CD4-positive, alpha-beta memory T cell (primary cell): Measurements from ENCODE around the gene CLTC. TPM values are rescaled to one million over a fixed set of nuclear protein-coding genes. Genes with fewer than 3 reads are reported as not detected.

Experiments used
- CTCF ChIA-PET: fragments of 350-600 bp; sonication (Branson Sonifier 250); formaldehyde crosslinking; loops from one replicate; lab custom pipeline; 2021; ENCODE audit warnings: inconsistent platforms; ENCODE audit not compliant: partially characterized antibody; lab: Charles Lee
- POLR2A ChIA-PET: fragments of 350-600 bp; sonication (Branson Sonifier 250); formaldehyde crosslinking; loops from one replicate; lab custom pipeline; 2021; ENCODE audit not compliant: partially characterized antibody; lab: Charles Lee
- DNase-seq, 5 donors: peaks; one replicate each; pipeline versions ENCODE4 v3.0.0 to v3.0.0-alpha.2; 2020 to 2022; ENCODE audit warnings: mixed read lengths in 1 of 5
- H3K27ac ChIP-seq: one replicate; pipeline ENCODE4 v1.7.0; 2013; ENCODE audit warnings: low read depth, low read length
- H3K27me3 ChIP-seq: 2 replicates; pipeline ENCODE4 v1.7.0; 2013; ENCODE audit warnings: mild to moderate bottlenecking, low read length, moderate library complexity; ENCODE audit not compliant: insufficient read depth
- H3K36me3 ChIP-seq: 2 replicates; pipeline ENCODE4 v1.7.0; 2013; ENCODE audit warnings: mild to moderate bottlenecking, low read length, moderate library complexity; ENCODE audit not compliant: insufficient read depth
- H3K4me1 ChIP-seq: 2 replicates; pipeline ENCODE4 v1.7.0; 2013; ENCODE audit warnings: mild to moderate bottlenecking, low read length, moderate library complexity; ENCODE audit not compliant: insufficient read depth
- H3K4me3 ChIP-seq, 2 donors: one replicate each; pipeline ENCODE4 v1.7.0; 2013; ENCODE audit warnings: low read length in 2 of 2, mild to moderate bottlenecking in 1 of 2
- H3K9me3 ChIP-seq, 2 donors: one replicate each; pipeline ENCODE4 v1.7.0; 2013; ENCODE audit warnings: low read length in 2 of 2, control low read depth in 1 of 2; ENCODE audit not compliant: control insufficient read depth in 1 of 2
- H3K27ac Mint-ChIP-seq, 7 donors: one replicate each; pipeline ENCODE4 v1.8.0; 2020 to 2021; ENCODE audit warnings: mixed read lengths in 7 of 7, mild to moderate bottlenecking in 6 of 7, inconsistent platforms in 3 of 7, moderate library complexity in 3 of 7
- H3K27me3 Mint-ChIP-seq, 2 donors: one replicate each; pipeline ENCODE4 v1.8.0; 2020 to 2021; ENCODE audit warnings: mixed read lengths in 2 of 2
- H3K36me3 Mint-ChIP-seq, 2 donors: one replicate each; pipeline ENCODE4 v1.8.0; 2020 to 2021; ENCODE audit warnings: mixed read lengths in 2 of 2, inconsistent platforms in 1 of 2, mild to moderate bottlenecking in 1 of 2
- H3K4me1 Mint-ChIP-seq, 4 donors: one replicate each; pipeline ENCODE4 v1.8.0; 2020 to 2021; ENCODE audit warnings: mixed read lengths in 4 of 4, mild to moderate bottlenecking in 1 of 4
- H3K4me3 Mint-ChIP-seq, 8 donors: one replicate each; pipeline ENCODE4 v1.8.0; 2020 to 2021; ENCODE audit warnings: mixed read lengths in 8 of 8, mild to moderate bottlenecking in 7 of 8, moderate library complexity in 6 of 8, inconsistent platforms in 3 of 8
- H3K9me3 Mint-ChIP-seq, 8 donors: one replicate each; pipeline ENCODE4 v1.8.0; 2020 to 2021; ENCODE audit warnings: mixed read lengths in 8 of 8, mild to moderate bottlenecking in 5 of 8, inconsistent platforms in 3 of 8, moderate library complexity in 1 of 8
- intact Hi-C: fragments of 100-400 bp; cut with micrococcal nuclease; formaldehyde crosslinking; loops from one replicate; pipeline ENCODE4 v1.15.1; 2023
- polyA plus RNA-seq, 2 donors: library from polyadenylated mRNA; unstranded; fragments of 300-500 nt; fragmentation: Illumina TruSeq; gene quantifications; one replicate each; pipeline ENCODE4 v1.2.3, GENCODE V29; 2021
- total RNA-seq, 2 experiments: library from RNA; stranded (reverse); gene quantifications; one replicate each; pipeline ENCODE4 v1.2.3, GENCODE V29; 2021

Gene CLTC
- total and polyA plus RNA-seq, 4 experiments from 2014 or later: 27.0 to 118 (median 84.8) TPM

DNA sequence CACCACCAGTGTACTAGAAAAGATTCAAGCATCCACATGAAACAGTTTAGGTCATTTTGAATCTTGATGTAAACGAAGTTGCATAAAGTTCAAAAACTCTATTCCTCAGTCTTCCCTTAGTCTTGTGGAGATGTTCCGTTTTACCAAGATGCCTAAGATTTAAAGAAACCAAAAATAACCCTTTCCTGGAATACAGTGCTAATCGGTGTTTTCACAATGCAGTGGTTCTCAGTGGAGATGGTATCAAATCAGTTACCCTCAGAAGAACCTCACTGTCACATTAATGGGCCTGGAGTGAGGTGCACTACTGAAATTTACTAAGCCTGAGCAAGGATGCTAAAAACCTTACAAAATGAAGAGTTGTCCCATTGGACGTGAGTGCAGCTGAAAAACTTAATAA, 78.4 kb downstream of the CLTC start:
- Histone ChIP-seq H3K9me3 (no peaks in the 10 kb centered on the region), H3K36me3 (peaks cover 40% of the 10 kb centered on the region), H3K27ac (no peak overlapping the region), H3K4me1 (peaks cover 33% of the 10 kb centered on the region), H3K4me3 (no peak overlapping the region), H3K27me3 (no peaks in the 10 kb centered on the region)
- Mint-ChIP-seq H3K36me3 (peaks cover 40 to 73% of the 10 kb centered on the region in 2 donors), H3K4me3 (no peak overlapping the region), H3K27me3 (no peaks in the 10 kb centered on the region), H3K4me1 (peaks cover 38 to 58% (median 44%) of the 10 kb centered on the region in 4 donors), H3K9me3 (peaks cover 0 to 2% (median 0%) of the 10 kb centered on the region in 8 donors), H3K27ac (peak overlapping the region in 2 of 7 donors; percentile 13 to 85)
- ChIA-PET POLR2A (no interaction called here), CTCF (no interaction called here)
- intact Hi-C loops: no loop called here
- DNase-seq: no peak

- intact Hi-C loops: no loop called here
- H3K9me3 Mint-ChIP-seq: peaks cover 0 to 2% (median 0%) of the 10 kb centered on the region in 8 donors
- peak overlapping the region in 3 of 7 donors; percentile 15 to 56 (median 43) for H3K27ac Mint-ChIP-seq
- peaks cover 42 to 63% (median 48%) of the 10 kb centered on the region in 4 donors for H3K4me1 Mint-ChIP-seq
- Histone ChIP-seq H3K36me3 (peaks cover 31% of the 10 kb centered on the region), H3K4me1 (peaks cover 35% of the 10 kb centered on the region), H3K27me3 (no peaks in the 10 kb centered on the region), H3K9me3 (no peaks in the 10 kb centered on the region), H3K27ac (no peak overlapping the region), H3K4me3 (no peak overlapping the region)
- ChIA-PET POLR2A (interaction anchor here (1.0 kb wide), 1 partner anchor 25 kb away, joined by 3 read pairs; no protein-coding TSS in a partner anchor), CTCF (no interaction called here)
- no peak for DNase-seq
- H3K27me3 Mint-ChIP-seq: no peaks in the 10 kb centered on the region
- H3K4me3 Mint-ChIP-seq: peak overlapping the region in 1 of 8 donors; percentile 44
- peaks cover 35 to 65% of the 10 kb centered on the region in 2 donors for H3K36me3 Mint-ChIP-seq
These were observed 79.5 kb downstream of the CLTC start for GRCh38 chr17:59699218-59699617.

- peaks cover 41% of the 10 kb centered on the region for H3K4me1 ChIP-seq
- H3K9me3 Mint-ChIP-seq: peaks cover 0 to 2% (median 0%) of the 10 kb centered on the region in 8 donors
- intact Hi-C loops: no loop called here
- H3K27me3 Mint-ChIP-seq: no peaks in the 10 kb centered on the region
- peaks cover 29% of the 10 kb centered on the region for H3K36me3 ChIP-seq
- ChIA-PET CTCF (no interaction called here), POLR2A (interaction anchor here (1.0 kb wide), 1 partner anchor 25 kb away, joined by 3 read pairs; no protein-coding TSS in a partner anchor)
- H3K27ac Mint-ChIP-seq: peak overlapping the region in 5 of 7 donors; percentile 15 to 84 (median 50)
- peaks cover 30 to 62% of the 10 kb centered on the region in 2 donors for H3K36me3 Mint-ChIP-seq
- no peak overlapping the region for H3K4me3 ChIP-seq
- DNase-seq: no peak
- no peaks in the 10 kb centered on the region for H3K9me3 ChIP-seq
- no peak overlapping the region for H3K27ac ChIP-seq
- peak overlapping the region in 1 of 8 donors; percentile 11 for H3K4me3 Mint-ChIP-seq
- H3K4me1 Mint-ChIP-seq: peaks cover 45 to 68% (median 52%) of the 10 kb centered on the region in 4 donors
- H3K27me3 ChIP-seq: no peaks in the 10 kb centered on the region
These were observed 80.1 kb downstream of the CLTC start for GRCh38 chr17:59699786-59700185.

DNA sequence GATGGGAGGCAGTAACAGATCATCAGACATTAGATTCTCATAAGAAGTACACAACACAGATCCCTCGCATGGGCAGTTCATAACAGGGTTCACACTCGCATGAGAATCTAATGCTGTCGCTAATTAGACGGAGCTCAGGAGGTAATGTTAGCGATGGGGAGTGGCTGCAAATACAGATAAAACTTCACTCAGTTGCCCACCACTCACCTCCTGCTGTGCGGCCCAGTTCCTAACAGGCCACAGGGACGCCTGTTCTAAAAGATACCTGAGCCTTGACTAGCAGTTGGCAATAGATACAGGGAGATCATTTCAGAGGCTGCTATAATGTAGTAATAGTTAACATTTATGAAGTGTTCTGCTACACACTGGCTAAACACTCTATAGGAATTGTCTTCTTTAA, 82.6 kb downstream of the CLTC start:
- no peak for DNase-seq
- no peak overlapping the region for H3K27ac ChIP-seq
- Mint-ChIP-seq H3K36me3 (peaks cover 21 to 51% of the 10 kb centered on the region in 2 donors), H3K9me3 (peaks cover 0 to 2% (median 0%) of the 10 kb centered on the region in 8 donors), H3K4me3 (no peak overlapping the region), H3K27me3 (no peaks in the 10 kb centered on the region), H3K27ac (peak overlapping the region in 3 of 7 donors; percentile 3 to 74 (median 24)), H3K4me1 (peaks cover 54 to 79% (median 66%) of the 10 kb centered on the region in 4 donors)
- peaks cover 12% of the 10 kb centered on the region for H3K36me3 ChIP-seq
- no peak overlapping the region for H3K4me3 ChIP-seq
- H3K9me3 ChIP-seq: no peaks in the 10 kb centered on the region
- peaks cover 59% of the 10 kb centered on the region for H3K4me1 ChIP-seq
- intact Hi-C loops: no loop called here
- ChIA-PET POLR2A (no interaction called here), CTCF (interaction anchor here (0.7 to 1.4 kb wide), 2 partner anchors 17 to 44 kb away, joined by 3 read pairs; no protein-coding TSS in a partner anchor)
- no peaks in the 10 kb centered on the region for H3K27me3 ChIP-seq

DNA sequence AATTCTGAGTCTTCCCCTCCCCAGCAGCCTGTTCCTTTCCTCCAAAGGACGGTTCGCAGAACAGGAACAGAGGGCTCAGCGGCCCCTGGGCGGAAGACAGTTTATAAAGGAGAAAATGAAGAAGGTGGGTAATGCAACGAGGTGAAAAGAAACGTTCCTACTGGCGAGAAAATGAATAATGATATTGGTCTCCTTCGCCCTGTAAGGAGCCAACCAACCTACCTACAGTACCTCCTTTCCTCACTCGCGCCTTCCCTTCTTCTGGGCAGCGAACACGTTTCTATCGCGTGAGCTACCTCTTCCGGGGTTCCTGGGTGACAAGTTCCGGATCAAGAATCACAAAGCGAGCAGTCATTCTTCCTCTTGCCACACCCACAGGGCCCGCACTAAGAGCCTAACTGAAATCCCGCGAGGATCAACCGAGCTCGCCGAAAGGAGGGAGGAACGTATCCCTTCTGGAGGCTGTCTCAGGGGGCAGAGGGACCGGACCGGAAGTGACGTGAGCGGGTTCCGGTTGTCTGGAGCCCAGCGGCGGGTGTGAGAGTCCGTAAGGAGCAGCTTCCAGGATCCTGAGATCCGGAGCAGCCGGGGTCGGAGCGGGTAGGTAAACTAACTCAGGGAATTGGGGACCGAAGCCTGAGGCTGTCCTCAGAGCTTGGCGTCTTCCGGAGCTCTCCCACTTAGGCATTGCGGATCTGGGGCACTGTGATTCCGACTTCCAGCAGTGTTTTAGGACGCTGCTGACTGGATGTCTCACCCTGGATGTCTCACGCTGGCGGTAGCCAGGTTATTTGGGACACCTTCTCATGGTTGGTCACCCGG, 87.7 kb downstream of the CLTC start, which contains the start of the genes PTRH2 and VMP1:
TSS of gene PTRH2 (minus strand) at position 282 of the 822 bp plus-strand sequence. CDS start 9,452 bp downstream, outside the sequence.
TSS of gene VMP1 (plus strand) at position 506 of the 822 bp plus-strand sequence. CDS start 23,793 bp downstream, outside the sequence.
- H3K4me3 Mint-ChIP-seq: peak within 1 kb of the TSS; percentile 97 to 100 (median 98)
- Histone ChIP-seq H3K4me1 (peaks cover 57% of the 10 kb centered on the region), H3K4me3 (peak within 1 kb of the TSS; percentile 97 to 99), H3K36me3 (no peaks in the 10 kb centered on the region), H3K9me3 (no peaks in the 10 kb centered on the region), H3K27me3 (no peaks in the 10 kb centered on the region), H3K27ac (peak within 1 kb of the TSS; percentile 98)
- ChIA-PET POLR2A (interaction anchor here (0.6 to 3.4 kb wide), 21 partner anchors 19 to 1700 kb away, joined by 3 to 34 read pairs (median 4); partner anchors contain the start of genes CLTC, DHX40, RNFT1 and RPS6KB1), CTCF (interaction anchor here (0.9 to 1.7 kb wide), 4 partner anchors 44 to 375 kb away, joined by 3 to 4 read pairs (median 4); no protein-coding TSS in a partner anchor)
- peak within 1 kb of the TSS; percentile 97 to 100 (median 99) for H3K27ac Mint-ChIP-seq
- peaks cover 0 to 23% of the 10 kb centered on the region in 2 donors for H3K36me3 Mint-ChIP-seq
- H3K9me3 Mint-ChIP-seq: no peaks in the 10 kb centered on the region
- H3K4me1 Mint-ChIP-seq: peaks cover 41 to 81% (median 54%) of the 10 kb centered on the region in 4 donors
- H3K27me3 Mint-ChIP-seq: no peaks in the 10 kb centered on the region
- DNase-seq: peak; percentile 85 to 98 (median 89)
- intact Hi-C loops: loop anchor here (1.0 to 2.0 kb wide), 2 partner anchors 88 to 185 kb away; partner anchors contain the start of genes CLTC, RPS6KB1 and TUBD1

DNA sequence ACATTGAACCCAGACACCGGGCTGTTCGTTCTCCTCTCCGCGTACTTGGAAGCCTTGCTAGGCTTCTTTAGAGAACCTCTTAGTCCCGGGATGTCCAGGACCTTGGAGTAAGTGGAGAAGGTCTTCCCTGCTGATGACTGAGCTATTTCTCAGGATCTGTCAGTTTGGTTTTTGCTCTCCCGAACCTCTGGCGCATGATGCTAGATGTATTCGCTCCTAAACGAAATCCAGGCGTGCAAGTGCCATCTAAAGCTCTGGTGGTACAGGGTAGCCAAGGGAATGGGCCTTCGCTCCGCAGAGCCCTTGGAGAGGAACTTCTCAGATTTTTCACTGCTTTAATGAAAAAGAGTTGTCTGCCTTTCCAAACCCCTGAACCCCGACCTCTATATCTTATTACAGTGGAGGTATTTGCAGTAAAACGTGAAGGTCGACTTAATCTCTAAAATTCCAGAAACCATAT, 88.3 kb downstream of the CLTC start:
- intact Hi-C loops: loop anchor here (1.0 to 2.0 kb wide), 2 partner anchors 89 to 185 kb away; partner anchors contain the start of genes CLTC, RPS6KB1 and TUBD1
- CTCF ChIA-PET: interaction anchor here (1.0 to 1.7 kb wide), 4 partner anchors 46 to 375 kb away, joined by 3 to 4 read pairs (median 4); no protein-coding TSS in a partner anchor
- peak in 2 of 5 donors; percentile 7 to 45 for DNase-seq

More for the DNA sequence above, 88.3 kb downstream of the CLTC start:
- H3K4me1 ChIP-seq: peaks cover 57% of the 10 kb centered on the region
- POLR2A ChIA-PET: interaction anchor here (1.0 to 3.4 kb wide), 11 partner anchors 25 to 257 kb away, joined by 3 to 34 read pairs (median 4); partner anchors contain the start of genes CLTC, RNFT1, RPS6KB1 and TUBD1
- no peaks in the 10 kb centered on the region for H3K27me3 ChIP-seq
- H3K4me3 ChIP-seq: peak overlapping the region; percentile 97 to 99
- no peaks in the 10 kb centered on the region for H3K9me3 ChIP-seq
- H3K36me3 ChIP-seq: no peaks in the 10 kb centered on the region
- no peaks in the 10 kb centered on the region for H3K9me3 Mint-ChIP-seq
- H3K4me1 Mint-ChIP-seq: peaks cover 44 to 81% (median 56%) of the 10 kb centered on the region in 4 donors
- H3K27me3 Mint-ChIP-seq: no peaks in the 10 kb centered on the region
- H3K27ac ChIP-seq: peak overlapping the region; percentile 98
- H3K4me3 Mint-ChIP-seq: peak overlapping the region; percentile 97 to 100 (median 98)
- peak overlapping the region; percentile 97 to 100 (median 99) for H3K27ac Mint-ChIP-seq
- peaks cover 0 to 20% of the 10 kb centered on the region in 2 donors for H3K36me3 Mint-ChIP-seq
